GM18520 (cell line): ENCODE results near the gene PPP5C.
"Not testable (repeated sequence)": the region's sequence is repeated elsewhere in the genome, so short reads cannot be mapped to it uniquely, and the experiment has no call there.

Experiments
- ATAC-seq: cut with Tn5 transposase; IDR thresholded peaks from one replicate; pipeline ENCODE4 v1.9.1; 2021; ENCODE audit not compliant: unreplicated experiment

PPP5C gene

GRCh38 chr19:46346821-46347571 lies at the start of gene PPP5C:
Gene PPP5C (plus strand): TSS chr19:46347087. CDS start chr19:46347097, 10 bp downstream.
- ATAC-seq: peak; percentile 41

- no peak for ATAC-seq
Observed at GRCh38 chr19:46297700-46298478, 49.0 kb upstream of the PPP5C start.

- no peak for ATAC-seq
Observed at GRCh38 chr19:46298479-46299003, 48.3 kb upstream of the PPP5C start.

GRCh38 chr19:46299004-46299509 lies 47.8 kb upstream of the PPP5C start:
- ATAC-seq: no peak

GRCh38 chr19:46299695-46300094 lies 47.2 kb upstream of the PPP5C start:
- ATAC-seq: no peak

GRCh38 chr19:46303322-46303690 lies 43.6 kb upstream of the PPP5C start:
- ATAC-seq: no peak

GRCh38 chr19:46303691-46304397 lies 43.0 kb upstream of the PPP5C start:
- ATAC-seq: no peak

- no peak for ATAC-seq
Observed at GRCh38 chr19:46306501-46306900, 40.4 kb upstream of the PPP5C start.

- no peak for ATAC-seq
Observed at GRCh38 chr19:46308510-46308909, 38.4 kb upstream of the PPP5C start.

- no peak for ATAC-seq
Observed at GRCh38 chr19:46309056-46309455, 37.8 kb upstream of the PPP5C start.

GRCh38 chr19:46311444-46311843 lies 35.4 kb upstream of the PPP5C start:
- no peak for ATAC-seq

- ATAC-seq: not testable (repeated sequence)
Observed at GRCh38 chr19:46313540-46314469, 33.1 kb upstream of the PPP5C start.

GRCh38 chr19:46317339-46317738 lies 29.5 kb upstream of the PPP5C start:
- ATAC-seq: no peak

GRCh38 chr19:46319613-46320012 lies 27.3 kb upstream of the PPP5C start:
- ATAC-seq: no peak

GRCh38 chr19:46320559-46320958 lies 26.3 kb upstream of the PPP5C start:
- ATAC-seq: no peak

GRCh38 chr19:46321653-46322052 lies 25.2 kb upstream of the PPP5C start:
- ATAC-seq: no peak

GRCh38 chr19:46323227-46323626 lies 23.7 kb upstream of the PPP5C start:
- not testable (repeated sequence) for ATAC-seq

GRCh38 chr19:46324277-46324676 lies 22.6 kb upstream of the PPP5C start:
- no peak for ATAC-seq

- no peak for ATAC-seq
Observed at GRCh38 chr19:46326608-46327007, 20.3 kb upstream of the PPP5C start.

GRCh38 chr19:46328079-46328478 lies 18.8 kb upstream of the PPP5C start:
- ATAC-seq: no peak
